Activated naive CD4-positive, alpha-beta T cell treated with anti-CD3 and anti-CD28 coated beads, Interleukin-2, amount 50 U/mL, for 72 hours (primary cell): ENCODE measurements around the gene CRB1. TPM values are rescaled to one million over a fixed set of nuclear protein-coding genes. Genes with fewer than 3 reads are reported as not detected.

Source experiments
- ATAC-seq, 2 donors: fragments of 150-1000 bp; cut with Tn5 transposase; 2 replicates each; pipeline ENCODE4 v1.10.0; 2021; ENCODE audit warnings: mild to moderate bottlenecking in 2 of 2, moderate library complexity in 2 of 2
- DNase-seq, 2 donors: peaks; one replicate each; pipeline ENCODE4 v3.0.0; 2021 to 2022; ENCODE audit warnings: low spot score in 2 of 2
- H3K27ac Mint-ChIP-seq, 2 donors: one replicate each; pipeline ENCODE4 v1.8.0; 2022; ENCODE audit warnings: mild to moderate bottlenecking in 2 of 2, mixed read lengths in 2 of 2
- H3K36me3 Mint-ChIP-seq, 2 donors: one replicate each; pipeline ENCODE4 v1.8.0; 2022; ENCODE audit warnings: mixed read lengths in 2 of 2
- H3K9me3 Mint-ChIP-seq, 2 donors: one replicate each; pipeline ENCODE4 v1.8.0; 2022; ENCODE audit warnings: mixed read lengths in 2 of 2
- total RNA-seq, 2 donors: library from RNA; stranded (reverse); gene quantifications; one replicate each; pipeline ENCODE4 v1.2.3, GENCODE V29; 2022

The CRB1 gene
- total RNA-seq, 2 donors from 2014 or later = 0.10 to 0.20 TPM

- Mint-ChIP-seq H3K36me3 (no peaks in the 10 kb centered on the region), H3K27ac (no peak overlapping the region), H3K9me3 (no peaks in the 10 kb centered on the region)
- no peak for DNase-seq
- no peak for ATAC-seq
Observed at GRCh38 chr1:197510691-197511378, 242.8 kb downstream of the CRB1 start.

- no peak for DNase-seq
- Mint-ChIP-seq H3K36me3 (no peaks in the 10 kb centered on the region), H3K27ac (no peak overlapping the region), H3K9me3 (no peaks in the 10 kb centered on the region)
- ATAC-seq = no peak
Observed at GRCh38 chr1:197515421-197515820, 247.4 kb downstream of the CRB1 start.

GRCh38 chr1:197519741-197520334 lies 251.8 kb downstream of the CRB1 start:
- no peaks in the 10 kb centered on the region for H3K9me3 Mint-ChIP-seq
- no peaks in the 10 kb centered on the region for H3K36me3 Mint-ChIP-seq
- no peak overlapping the region for H3K27ac Mint-ChIP-seq
- DNase-seq (no peak), ATAC-seq (no peak)

GRCh38 chr1:197521118-197521739 lies 253.2 kb downstream of the CRB1 start:
- ATAC-seq = peak in 1 of 2 donors; percentile 51
- H3K9me3 Mint-ChIP-seq = no peaks in the 10 kb centered on the region
- no peaks in the 10 kb centered on the region for H3K36me3 Mint-ChIP-seq
- H3K27ac Mint-ChIP-seq = no peak overlapping the region
- DNase-seq = peak in 1 of 2 donors; percentile 55

GRCh38 chr1:197526736-197527371 lies 258.8 kb downstream of the CRB1 start:
- DNase-seq = no peak
- no peak for ATAC-seq
- no peaks in the 10 kb centered on the region for H3K36me3 Mint-ChIP-seq
- H3K27ac Mint-ChIP-seq = no peak overlapping the region
- H3K9me3 Mint-ChIP-seq = no peaks in the 10 kb centered on the region

Other genes with a start within 250 kb of the CRB1 start
- not detected for gene F13B, start 201.0 kb upstream of the CRB1 start, total RNA-seq
- gene ASPM, start 121.6 kb upstream of the CRB1 start, total RNA-seq = 10 to 100 TPM; 37.1 to 49.3 TPM
- 10 to 100 TPM in 1 of 2 donors, 1 to 10 TPM in 1; 5.8 to 13.0 TPM for gene ZBTB41, start 67.0 kb upstream of the CRB1 start, total RNA-seq